T47D (cell line): ENCODE measurements around the gene COL4A5.
A peak's percentile ranks its signal among the peaks of the same experiment; 100 is the strongest.

Source experiments
- DNase-seq, 2 experiments: peaks; one replicate each; pipeline versions ENCODE4 v3.0.0 to v3.0.0-alpha.2; 2011 to 2012; ENCODE audit warnings: low read depth in 1 of 2, low spot score in 1 of 2
- JUND ChIP-seq: IDR thresholded peaks from 2 replicates; pipeline ENCODE4 v1.6.1; 2012; ENCODE audit warnings: low read depth
- in situ Hi-C: cut with HindIII; loops from 2 replicates; pipeline ENCODE4 v1.10.0; 2016; ENCODE audit warnings: low sequenced_read_pairs, low pct_unique_long_range_greater_than_20kb

Gene COL4A5

DNA sequence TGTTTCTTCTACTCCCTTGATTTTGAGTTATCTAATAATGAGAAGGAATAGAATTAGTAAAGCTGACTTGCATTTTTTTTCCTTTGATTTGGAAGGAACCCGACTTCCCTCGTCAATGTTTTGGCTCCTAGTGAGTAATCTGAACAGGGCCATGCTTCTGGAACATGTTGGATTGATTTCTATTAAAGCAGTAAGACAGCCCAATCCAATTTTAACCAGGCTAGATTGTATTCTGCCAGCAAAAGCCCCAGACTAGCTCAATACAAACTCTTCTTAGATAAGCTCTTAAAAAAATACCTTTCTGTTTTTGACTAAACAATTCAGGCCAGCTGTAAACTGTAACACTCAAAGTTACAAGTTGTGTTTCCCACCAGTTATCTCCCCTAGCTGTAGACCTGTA lies 170.5 kb downstream of the COL4A5 start:
- in situ Hi-C loops, result no loop called here
- DNase-seq, result no peak
- no peak for TF ChIP-seq JUND

DNA sequence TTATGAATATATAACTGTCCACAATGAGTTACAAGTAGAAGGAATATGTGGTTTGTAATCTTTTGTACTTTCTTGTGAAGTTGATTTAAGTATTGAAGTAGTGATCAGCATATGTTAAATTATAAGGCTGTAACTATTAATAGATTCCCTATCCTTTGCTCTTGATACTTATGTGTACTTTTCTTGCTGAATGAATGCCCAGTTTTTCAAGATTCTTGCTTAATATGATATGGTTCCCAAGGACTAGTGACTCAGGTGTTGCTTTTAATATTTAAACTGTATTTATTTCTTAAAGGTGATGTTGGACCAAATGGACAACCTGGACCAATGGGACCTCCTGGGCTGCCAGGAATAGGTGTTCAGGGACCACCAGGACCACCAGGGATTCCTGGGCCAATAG lies 175.0 kb downstream of the COL4A5 start:
- DNase-seq, result no peak
- in situ Hi-C loops, result no loop called here
- no peak for TF ChIP-seq JUND

DNA sequence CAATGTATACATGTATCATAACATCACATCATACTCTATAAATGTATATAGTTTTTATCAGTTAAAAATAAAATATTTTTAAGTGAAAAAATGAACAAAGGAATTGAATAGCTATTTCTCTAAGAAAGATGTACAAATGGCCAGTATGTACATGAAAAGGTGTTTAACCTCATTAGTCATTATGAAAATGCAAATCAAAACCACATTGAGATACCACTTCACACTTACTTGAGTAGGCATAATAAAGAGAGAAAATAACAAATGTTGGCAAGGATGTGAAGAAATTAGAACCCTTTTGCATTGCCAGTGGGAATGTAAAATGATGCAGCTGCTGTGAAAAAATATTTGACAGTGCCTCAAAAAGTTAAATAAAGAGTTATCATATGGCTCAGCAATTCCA lies 201.2 kb downstream of the COL4A5 start:
- in situ Hi-C loops, result no loop called here
- no peak for DNase-seq
- TF ChIP-seq JUND, result no peak

DNA sequence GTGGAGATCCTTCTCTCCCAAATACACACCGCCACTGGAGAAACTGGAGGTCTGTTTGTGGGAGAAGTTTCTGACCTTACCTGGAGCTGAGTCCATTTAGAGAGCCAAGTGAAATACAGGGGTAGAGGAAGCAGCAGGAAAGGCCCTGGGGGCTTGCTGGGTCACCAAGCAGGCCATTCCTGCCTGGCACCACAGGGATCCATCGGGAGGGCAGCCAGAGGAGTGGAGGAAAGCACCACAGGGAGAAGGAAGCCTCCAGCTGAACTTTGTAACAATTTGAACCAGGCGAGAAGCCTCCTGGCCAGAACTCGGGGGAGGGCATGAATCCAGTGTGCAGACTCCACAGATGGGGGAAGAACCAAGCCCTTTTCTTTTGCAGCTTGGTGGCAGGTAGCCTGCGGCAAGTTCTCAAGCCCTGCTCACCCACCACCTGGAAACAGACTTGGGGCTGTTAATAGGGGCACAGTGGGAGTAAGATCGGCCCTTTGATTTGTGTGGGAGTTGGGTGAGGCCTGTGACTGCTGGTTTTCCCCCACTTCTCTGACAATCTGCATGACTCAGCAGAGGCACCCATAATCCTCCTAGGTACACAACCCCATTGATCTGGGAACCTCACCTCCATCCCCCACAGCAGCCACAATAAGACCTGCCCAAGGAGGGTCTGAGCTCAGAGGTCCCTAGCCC lies 202.1 kb downstream of the COL4A5 start:
- peak in 1 of 2 experiments; percentile 6 for DNase-seq
- in situ Hi-C loops, result no loop called here
- TF ChIP-seq JUND, result no peak

DNA sequence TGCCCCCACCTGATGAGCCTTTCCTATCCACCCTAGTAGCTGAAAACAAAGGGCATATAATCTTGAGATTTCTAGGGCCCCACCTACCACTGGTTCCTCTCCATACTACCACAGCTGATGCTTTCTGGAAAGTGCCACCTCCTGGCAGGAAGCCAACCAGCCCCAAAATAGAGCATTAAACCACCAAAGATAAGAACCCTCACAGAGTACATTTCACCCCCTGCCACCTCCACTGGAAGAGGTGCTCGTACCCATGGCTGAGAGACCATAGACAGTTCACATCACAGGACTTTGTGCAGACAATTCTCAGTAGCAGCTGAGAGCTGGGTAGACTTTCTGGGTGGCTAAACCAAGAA lies 202.6 kb downstream of the COL4A5 start:
- DNase-seq, result no peak
- TF ChIP-seq JUND, result no peak
- in situ Hi-C loops, result no loop called here

DNA sequence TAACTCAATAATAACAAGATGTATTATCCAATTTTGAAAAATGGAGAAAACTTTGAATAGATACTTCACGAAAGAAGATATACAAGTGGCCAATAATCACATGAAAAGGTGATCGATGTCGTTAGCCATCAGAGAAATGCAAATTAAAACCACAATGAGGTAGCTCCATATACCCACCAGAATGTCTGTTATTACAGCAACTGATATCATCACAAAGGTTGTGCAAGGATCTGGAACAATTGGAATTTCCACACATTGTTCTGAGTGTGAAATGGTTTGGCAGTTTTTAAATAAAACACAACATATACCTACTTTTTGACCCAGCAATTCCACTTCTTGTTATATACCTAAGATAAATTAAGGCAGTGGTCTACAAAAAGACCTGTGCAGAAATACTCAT lies 225.1 kb downstream of the COL4A5 start:
- DNase-seq, result no peak
- no peak for TF ChIP-seq JUND
- in situ Hi-C loops, result no loop called here

GRCh38 chrX:108666101-108666500 lies 226.5 kb downstream of the COL4A5 start:
- DNase-seq, result no peak
- in situ Hi-C loops, result no loop called here
- TF ChIP-seq JUND, result no peak

- no peak for TF ChIP-seq JUND
- in situ Hi-C loops, result no loop called here
- no peak for DNase-seq
Observed at GRCh38 chrX:108671526-108671925, 231.9 kb downstream of the COL4A5 start.

GRCh38 chrX:108696690-108697089 lies 257.1 kb downstream of the COL4A5 start:
- no peak for TF ChIP-seq JUND
- no peak for DNase-seq
- in situ Hi-C loops, result no loop called here

DNA sequence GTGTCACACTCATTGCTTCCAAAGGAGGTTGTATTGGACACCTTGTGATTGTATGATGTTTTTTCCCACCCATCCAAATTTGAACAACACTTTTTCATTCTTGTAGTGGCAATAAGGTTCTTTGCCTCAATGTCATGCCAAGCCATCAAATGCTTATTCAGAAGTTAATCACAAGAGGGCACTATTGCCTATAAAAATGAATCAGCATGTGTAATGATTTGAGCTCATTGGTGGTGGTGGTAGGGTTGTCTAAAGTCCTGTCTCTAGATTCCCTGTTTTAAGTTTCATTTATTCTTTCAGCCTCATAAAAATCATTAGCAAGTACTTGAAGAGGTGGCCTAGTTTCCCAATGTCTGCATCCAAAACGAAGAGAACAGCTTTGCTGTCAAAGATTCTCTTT lies 259.7 kb downstream of the COL4A5 start:
- in situ Hi-C loops, result no loop called here
- no peak for TF ChIP-seq JUND
- peak in 1 of 2 experiments; percentile 58 for DNase-seq

DNA sequence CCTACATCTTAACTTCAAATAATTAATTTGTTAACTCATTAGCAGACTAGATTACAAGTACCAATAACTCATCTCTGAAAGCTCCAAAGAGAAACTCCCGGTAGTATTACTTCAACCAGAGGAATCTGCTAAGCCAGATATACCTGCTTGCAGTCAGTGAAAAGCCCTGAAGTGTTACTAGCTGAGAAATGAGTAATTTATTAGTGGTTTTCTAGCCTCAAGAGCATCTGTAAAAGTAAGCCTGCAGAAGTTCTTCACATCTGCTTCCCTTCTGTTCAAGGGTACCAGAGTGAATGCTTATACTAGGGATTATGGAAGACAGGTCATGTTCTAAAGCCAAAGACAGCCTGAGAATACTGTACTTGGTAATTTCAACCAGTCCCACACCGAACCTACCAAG lies 262.0 kb downstream of the COL4A5 start:
- no peak for DNase-seq
- TF ChIP-seq JUND, result no peak
- in situ Hi-C loops, result no loop called here

DNA sequence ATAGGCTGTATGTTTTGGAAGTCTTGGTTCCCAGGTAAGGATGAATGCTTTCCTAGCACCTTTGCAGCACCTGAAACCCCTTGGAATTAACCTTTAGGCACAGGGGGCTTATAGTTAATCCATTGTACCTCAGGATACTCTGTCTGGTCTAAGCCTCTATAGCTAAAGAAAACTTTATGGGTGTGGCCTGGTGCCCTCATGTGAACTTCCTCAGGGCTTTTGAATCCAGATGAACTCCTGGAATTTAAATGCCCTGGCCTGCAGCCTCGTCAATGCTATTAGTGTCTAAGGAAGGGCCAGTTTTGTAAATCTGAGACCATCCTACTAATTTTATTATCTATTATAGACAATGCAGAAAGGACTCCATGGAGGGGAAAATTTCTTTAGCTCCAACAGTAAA lies 262.9 kb downstream of the COL4A5 start:
- in situ Hi-C loops, result no loop called here
- no peak for TF ChIP-seq JUND

GRCh38 chrX:108704839-108705238 lies 265.2 kb downstream of the COL4A5 start:
- DNase-seq, result peak in 1 of 2 experiments; percentile 77
- no peak for TF ChIP-seq JUND
- in situ Hi-C loops, result no loop called here

More for the DNA sequence above, 262.9 kb downstream of the COL4A5 start:
- no peak for DNase-seq

DNA sequence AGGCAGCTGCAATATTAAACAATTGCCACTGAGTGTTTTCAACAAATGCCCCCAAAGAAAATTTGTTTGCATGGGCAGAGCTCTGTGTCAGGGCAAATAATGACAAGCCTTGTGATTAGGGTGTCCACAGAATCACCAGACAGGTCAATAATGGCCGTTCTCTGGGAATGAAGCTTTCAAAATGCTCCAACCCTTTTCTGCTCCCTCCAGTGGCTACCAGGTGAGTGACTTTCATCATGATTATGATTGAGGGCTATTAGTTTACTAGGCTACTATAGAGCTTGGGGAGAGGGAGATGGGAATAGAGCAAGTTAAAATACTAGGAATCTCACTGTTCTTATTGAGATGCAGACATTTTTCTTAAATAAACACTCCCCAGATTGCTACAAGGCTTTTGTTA lies 273.2 kb downstream of the COL4A5 start:
- in situ Hi-C loops, result no loop called here
- no peak for DNase-seq
- no peak for TF ChIP-seq JUND
